HepG2 (cell line): ENCODE data around the gene CAPN9. TPM values are rescaled to one million over a fixed set of nuclear protein-coding genes. Genes with fewer than 3 reads are reported as not detected.

Experiments used
- ATAC-seq: fragments of 200-7000 bp; cut with Tn5 transposase; 3 replicates; pipeline ENCODE4 v1.9.1; 2020; ENCODE audit warnings: mild to moderate bottlenecking, moderate library complexity
- BruUV-seq: library from RNA; stranded (reverse); fragments of 400-500 nt; replicated peaks from 2 replicates; lab custom pipeline; 2021; lab: Mats Ljungman, UMichigan
- CTCF ChIA-PET: fragments of 300-600 bp; formaldehyde crosslinking; extraction: SDS; loops from one replicate; lab custom pipeline; 2021; ENCODE audit warnings: low total read pairs, inconsistent platforms, low intra/inter-chr PET ratio; lab: Yijun Ruan, JAX
- POLR2A ChIA-PET: fragments of 350-600 bp; sonication (Branson Sonifier 250); formaldehyde crosslinking; loops from one replicate; lab custom pipeline; 2020; ENCODE audit warnings: antibody characterized with exemption, inconsistent platforms; lab: Yijun Ruan, JAX
- DNase-seq: peaks from one replicate; pipeline ENCODE4 v3.0.0-alpha.2; 2015; ENCODE audit warnings: low spot score
- FAIRE-seq: peaks from 3 replicates; lab custom pipeline; 2011; peaks lifted over from hg19 to GRCh38; lab: Jason Lieb, UNC
- H2AFZ ChIP-seq: one replicate; pipeline ENCODE4 v1.6.1; 2011; ENCODE audit warnings: low read length, inconsistent platforms
- H3K27ac ChIP-seq: fragments of 300-600 bp; 3 replicates; pipeline ENCODE4 v1.8.0; 2011; ENCODE audit warnings: mixed run types, mild to moderate bottlenecking, mixed read lengths, low read length, inconsistent platforms; ENCODE audit not compliant: insufficient read depth; ENCODE audit errors: extremely low read length
- H3K27me3 ChIP-seq, 2 experiments: fragments of 200-600 bp in 1 of 2; 2 replicates in 1 of 2; 3 replicates in 1 of 2; pipeline versions ENCODE4 v1.6.0 to v1.8.0; 2011; ENCODE audit warnings: low read length in 2 of 2, mild to moderate bottlenecking in 2 of 2, moderate library complexity in 2 of 2, inconsistent platforms in 1 of 2; ENCODE audit not compliant: insufficient read depth in 2 of 2, control insufficient read depth in 1 of 2
- H3K36me3 ChIP-seq, 2 experiments: fragments of 200-600 bp in 1 of 2; replicated peaks in 1 of 2; 2 replicates in 1 of 2; 3 replicates in 1 of 2; pipeline versions ENCODE4 v1.5.1 to v1.8.0; 2011; ENCODE audit warnings: low read length in 2 of 2, inconsistent platforms in 1 of 2; ENCODE audit not compliant: insufficient read depth in 2 of 2, control insufficient read depth in 1 of 2
- H3K4me1 ChIP-seq: 2 replicates; pipeline ENCODE4 v1.5.1; 2012; ENCODE audit warnings: low read length, inconsistent platforms; ENCODE audit not compliant: insufficient read depth
- H3K4me2 ChIP-seq: 2 replicates; pipeline ENCODE4 v1.6.0; 2011; ENCODE audit warnings: low read depth, low read length, inconsistent platforms
- H3K4me3 ChIP-seq, 3 experiments: fragments of 200-600 bp in 1 of 3; sonication (generic), shearing (Covaris generic) in 1 of 3; replicated peaks in 1 of 3; 2 replicates each; pipeline ENCODE4 v1.5.1; 2011 to 2016; ENCODE audit warnings: low read length in 3 of 3, inconsistent platforms in 2 of 3, low read depth in 2 of 3, mild to moderate bottlenecking in 2 of 3, control low read depth in 1 of 3, mixed read lengths in 1 of 3; ENCODE audit not compliant: insufficient read depth in 1 of 3
- H3K79me2 ChIP-seq: one replicate; pipeline ENCODE4 v1.6.1; 2011; ENCODE audit warnings: low read length, inconsistent platforms; ENCODE audit not compliant: insufficient read depth
- H3K9ac ChIP-seq: 2 replicates; pipeline ENCODE4 v1.6.0; 2011; ENCODE audit warnings: mild to moderate bottlenecking, low read depth, low read length, inconsistent platforms; ENCODE audit not compliant: insufficient read depth
- H3K9me3 ChIP-seq: 2 replicates; pipeline ENCODE4 v1.5.1; 2012; ENCODE audit warnings: mild to moderate bottlenecking, low read length
- H4K20me1 ChIP-seq: 2 replicates; pipeline ENCODE4 v1.6.0; 2011; ENCODE audit warnings: inconsistent platforms, mild to moderate bottlenecking, low read length, moderate library complexity; ENCODE audit not compliant: insufficient read depth
- ARNT ChIP-seq: fragments of 450-650 bp; IDR thresholded peaks from 2 replicates; pipeline ENCODE4 v1.6.1; 2017
- DDIT3 ChIP-seq: sonication (generic); formaldehyde crosslinking; IDR thresholded peaks from 2 replicates; pipeline ENCODE4 v1.4.0; 2020; ENCODE audit warnings: mild to moderate bottlenecking, missing genetic modification reagents
- KDM1A ChIP-seq: IDR thresholded peaks from 2 replicates; pipeline ENCODE4 v1.6.1; 2016; ENCODE audit warnings: missing compliant biosample characterization
- MAF1 ChIP-seq: sonication (generic); formaldehyde crosslinking; IDR thresholded peaks from 2 replicates; pipeline ENCODE4 v1.5.0; 2020; ENCODE audit warnings: missing genetic modification reagents, borderline replicate concordance
- TCF7 ChIP-seq: sonication (generic); IDR thresholded peaks from 2 replicates; pipeline ENCODE4 v1.6.1; 2016; ENCODE audit warnings: antibody characterized with exemption, low read depth
- ZNF256 ChIP-seq: sonication (generic); formaldehyde crosslinking; conservative IDR thresholded peaks from 2 replicates; pipeline ENCODE4 v1.4.0; 2020; ENCODE audit warnings: missing genetic modification reagents
- ZNF549 ChIP-seq: sonication (generic); formaldehyde crosslinking; IDR thresholded peaks from 2 replicates; pipeline ENCODE4 v1.5.0; 2020; ENCODE audit warnings: missing genetic modification reagents
- ZNF572 ChIP-seq: sonication (generic); formaldehyde crosslinking; IDR thresholded peaks from 2 replicates; pipeline ENCODE4 v1.5.1; 2020; ENCODE audit warnings: mild to moderate bottlenecking, missing genetic modification reagents
- ZNF740 ChIP-seq: sonication (generic); formaldehyde crosslinking; IDR thresholded peaks from 2 replicates; pipeline ENCODE4 v1.4.0; 2020; ENCODE audit warnings: missing genetic modification reagents
- ZUFSP ChIP-seq: sonication (generic); formaldehyde crosslinking; IDR thresholded peaks from 2 replicates; pipeline ENCODE4 v1.9.0; 2021; ENCODE audit warnings: missing genetic modification reagents, mild to moderate bottlenecking, borderline replicate concordance
- WGBS: methylation state at CpG from one replicate; pipeline ENCODE4 v1.1.6; 2017; ENCODE audit warnings: low lambda C conversion rate; 5-methylcytosine and 5-hydroxymethylcytosine counted together
- in situ Hi-C: cut with HindIII; loops from 2 replicates; pipeline ENCODE4 v1.10.0; 2017; ENCODE audit warnings: low pct_unique_long_range_greater_than_20kb; ENCODE audit not compliant: extremely low pct_ligation_motif_present
- intact Hi-C: fragments of 100-400 bp; cut with micrococcal nuclease; formaldehyde crosslinking; loops from one replicate; pipeline ENCODE4 v1.10.0; 2022; ENCODE audit not compliant: unreplicated experiment
- polyA plus RNA-seq, 8 experiments: library from polyadenylated mRNA; depleted of rRNA in 3 of 8; stranded (reverse) in 7 of 8; unstranded in 1 of 8; fragments of >200 nt; fragmentation: Illumina TruSeq in 4 of 8; extraction: Trizol in 4 of 8; gene quantifications; 2 replicates each; pipeline versions ENCODE4 v1.2.1 to v1.2.3, GENCODE V29; 2011 to 2016; ENCODE audit warnings: low read depth in 4 of 8, missing spikeins in 1 of 8, mixed read lengths in 1 of 8; ENCODE audit not compliant: insufficient read depth in 1 of 8
- total RNA-seq, 5 experiments: library from RNA; depleted of rRNA; stranded (reverse); fragments of >200 nt; fragmentation: Illumina TruSeq; extraction: Trizol; gene quantifications; 2 replicates each; pipeline ENCODE4 v1.2.3, GENCODE V29; 2016; ENCODE audit warnings: low read depth in 1 of 5
- TF ChIP-seq, protein P1 (sequence below): IDR thresholded peaks from 2 replicates; pipeline ENCODE4 v1.6.1; 2012; ENCODE audit warnings: low read length, improper control_type of control experiment
- TF ChIP-seq, protein P2 (sequence below): sonication (generic); formaldehyde crosslinking; IDR thresholded peaks from 2 replicates; pipeline ENCODE4 v1.8.1; 2022; ENCODE audit warnings: mild to moderate bottlenecking, missing genetic modification reagents
- TF ChIP-seq, protein P3 (sequence below): sonication (generic); formaldehyde crosslinking; conservative IDR thresholded peaks from 2 replicates; pipeline ENCODE4 v1.8.0; 2022; ENCODE audit warnings: low read depth, missing genetic modification reagents

CAPN9 gene
- total and polyA plus RNA-seq, 2 of the 13 experiments (the other 11 are each of a cell fraction or from before 2014, with no cell fraction given) = 0.04 to 0.31 TPM

DNA sequence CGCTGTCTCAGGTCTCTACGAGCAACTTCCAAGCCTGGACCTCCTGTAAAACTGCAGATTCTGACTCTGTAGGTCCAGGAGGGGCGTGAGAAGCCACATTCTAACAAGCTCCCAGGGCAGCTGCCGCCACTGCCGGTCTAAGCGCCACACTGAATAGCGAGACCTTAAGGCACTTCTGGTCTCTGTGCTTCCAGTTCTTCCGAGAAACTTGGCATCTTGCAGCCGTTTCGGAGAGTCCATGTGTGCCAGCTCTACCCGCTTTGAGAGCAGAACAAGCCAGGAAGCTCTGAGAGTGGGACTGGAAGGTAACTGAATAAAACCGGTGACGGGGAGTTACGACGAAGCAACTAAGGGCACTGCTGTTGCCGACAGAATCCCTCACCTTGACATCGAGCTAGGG lies 45.8 kb upstream of the CAPN9 start (continued):
- TF ChIP-seq DDIT3 (CRISPR knock-in tag) (no peak), TCF7 (no peak), ZNF740 (CRISPR knock-in tag) (no peak), ZNF572 (CRISPR knock-in tag) (no peak)

- intact Hi-C loops (loop anchor here (2.0 kb wide), 4 partner anchors 21 to 71 kb away; partner anchors contain the start of gene COG2), in situ Hi-C loops (loop anchor here (5.0 kb wide), 1 partner anchor 60 kb away; the partner anchor contains the start of gene COG2)
- Histone ChIP-seq H3K4me2 (peak overlapping the region; percentile 54), H3K9me3 (no peaks in the 10 kb centered on the region), H3K4me1 (peaks cover 79% of the 10 kb centered on the region), H3K4me3 (peak overlapping the region in 1 of 3 experiments; percentile 8; a peak in 1 of 6 replicates), H3K27ac (peak overlapping the region; percentile 89), H3K79me2 (peaks cover 18% of the 10 kb centered on the region), H3K27me3 (no peaks in the 10 kb centered on the region), H3K9ac (peak overlapping the region; percentile 53), H3K36me3 (peaks cover 20 to 39% of the 10 kb centered on the region in 2 experiments), H2AFZ (no peak overlapping the region), H4K20me1 (peaks cover 40% of the 10 kb centered on the region)
- ATAC-seq (peak; percentile 63), DNase-seq (peak; percentile 97), FAIRE-seq (peak; percentile 70)
- ChIA-PET POLR2A (interaction anchor here (0.8 to 5.3 kb wide), 15 partner anchors 11 to 71 kb away, joined by 3 to 94 read pairs (median 6); partner anchors contain the start of gene AGT), CTCF (no interaction called here)
- BruUV-seq = no TSS peak
- WGBS = 64% methylated on average over 16 of the region's 19 CpGs
- TF ChIP-seq, protein P1, sequence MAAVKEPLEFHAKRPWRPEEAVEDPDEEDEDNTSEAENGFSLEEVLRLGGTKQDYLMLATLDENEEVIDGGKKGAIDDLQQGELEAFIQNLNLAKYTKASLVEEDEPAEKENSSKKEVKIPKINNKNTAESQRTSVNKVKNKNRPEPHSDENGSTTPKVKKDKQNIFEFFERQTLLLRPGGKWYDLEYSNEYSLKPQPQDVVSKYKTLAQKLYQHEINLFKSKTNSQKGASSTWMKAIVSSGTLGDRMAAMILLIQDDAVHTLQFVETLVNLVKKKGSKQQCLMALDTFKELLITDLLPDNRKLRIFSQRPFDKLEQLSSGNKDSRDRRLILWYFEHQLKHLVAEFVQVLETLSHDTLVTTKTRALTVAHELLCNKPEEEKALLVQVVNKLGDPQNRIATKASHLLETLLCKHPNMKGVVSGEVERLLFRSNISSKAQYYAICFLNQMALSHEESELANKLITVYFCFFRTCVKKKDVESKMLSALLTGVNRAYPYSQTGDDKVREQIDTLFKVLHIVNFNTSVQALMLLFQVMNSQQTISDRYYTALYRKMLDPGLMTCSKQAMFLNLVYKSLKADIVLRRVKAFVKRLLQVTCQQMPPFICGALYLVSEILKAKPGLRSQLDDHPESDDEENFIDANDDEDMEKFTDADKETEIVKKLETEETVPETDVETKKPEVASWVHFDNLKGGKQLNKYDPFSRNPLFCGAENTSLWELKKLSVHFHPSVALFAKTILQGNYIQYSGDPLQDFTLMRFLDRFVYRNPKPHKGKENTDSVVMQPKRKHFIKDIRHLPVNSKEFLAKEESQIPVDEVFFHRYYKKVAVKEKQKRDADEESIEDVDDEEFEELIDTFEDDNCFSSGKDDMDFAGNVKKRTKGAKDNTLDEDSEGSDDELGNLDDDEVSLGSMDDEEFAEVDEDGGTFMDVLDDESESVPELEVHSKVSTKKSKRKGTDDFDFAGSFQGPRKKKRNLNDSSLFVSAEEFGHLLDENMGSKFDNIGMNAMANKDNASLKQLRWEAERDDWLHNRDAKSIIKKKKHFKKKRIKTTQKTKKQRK = no peak
- TF ChIP-seq ZNF256 (CRISPR knock-in tag) (no peak), ARNT (no peak), ZNF549 (no peak), MAF1 (CRISPR knock-in tag) (no peak), KDM1A (no peak; the same call in 1 of the 2 replicates), ZUFSP (CRISPR knock-in tag) (no peak)
- TF ChIP-seq, protein P2, sequence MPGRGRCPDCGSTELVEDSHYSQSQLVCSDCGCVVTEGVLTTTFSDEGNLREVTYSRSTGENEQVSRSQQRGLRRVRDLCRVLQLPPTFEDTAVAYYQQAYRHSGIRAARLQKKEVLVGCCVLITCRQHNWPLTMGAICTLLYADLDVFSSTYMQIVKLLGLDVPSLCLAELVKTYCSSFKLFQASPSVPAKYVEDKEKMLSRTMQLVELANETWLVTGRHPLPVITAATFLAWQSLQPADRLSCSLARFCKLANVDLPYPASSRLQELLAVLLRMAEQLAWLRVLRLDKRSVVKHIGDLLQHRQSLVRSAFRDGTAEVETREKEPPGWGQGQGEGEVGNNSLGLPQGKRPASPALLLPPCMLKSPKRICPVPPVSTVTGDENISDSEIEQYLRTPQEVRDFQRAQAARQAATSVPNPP = no peak
- TF ChIP-seq, protein P3, sequence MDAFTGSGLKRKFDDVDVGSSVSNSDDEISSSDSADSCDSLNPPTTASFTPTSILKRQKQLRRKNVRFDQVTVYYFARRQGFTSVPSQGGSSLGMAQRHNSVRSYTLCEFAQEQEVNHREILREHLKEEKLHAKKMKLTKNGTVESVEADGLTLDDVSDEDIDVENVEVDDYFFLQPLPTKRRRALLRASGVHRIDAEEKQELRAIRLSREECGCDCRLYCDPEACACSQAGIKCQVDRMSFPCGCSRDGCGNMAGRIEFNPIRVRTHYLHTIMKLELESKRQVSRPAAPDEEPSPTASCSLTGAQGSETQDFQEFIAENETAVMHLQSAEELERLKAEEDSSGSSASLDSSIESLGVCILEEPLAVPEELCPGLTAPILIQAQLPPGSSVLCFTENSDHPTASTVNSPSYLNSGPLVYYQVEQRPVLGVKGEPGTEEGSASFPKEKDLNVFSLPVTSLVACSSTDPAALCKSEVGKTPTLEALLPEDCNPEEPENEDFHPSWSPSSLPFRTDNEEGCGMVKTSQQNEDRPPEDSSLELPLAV (CRISPR knock-in tag) = no peak
Measured at GRCh38 chr1:230701895-230702768, 45.1 kb upstream of the CAPN9 start.
